ENCODE data around the gene ACTA2. TPM values are rescaled to one million over a fixed set of nuclear protein-coding genes. Genes with fewer than 3 reads are reported as not detected.

Gene ACTA2
- total RNA-seq, 1 donor from 2014 or later = 126 TPM

DNA sequence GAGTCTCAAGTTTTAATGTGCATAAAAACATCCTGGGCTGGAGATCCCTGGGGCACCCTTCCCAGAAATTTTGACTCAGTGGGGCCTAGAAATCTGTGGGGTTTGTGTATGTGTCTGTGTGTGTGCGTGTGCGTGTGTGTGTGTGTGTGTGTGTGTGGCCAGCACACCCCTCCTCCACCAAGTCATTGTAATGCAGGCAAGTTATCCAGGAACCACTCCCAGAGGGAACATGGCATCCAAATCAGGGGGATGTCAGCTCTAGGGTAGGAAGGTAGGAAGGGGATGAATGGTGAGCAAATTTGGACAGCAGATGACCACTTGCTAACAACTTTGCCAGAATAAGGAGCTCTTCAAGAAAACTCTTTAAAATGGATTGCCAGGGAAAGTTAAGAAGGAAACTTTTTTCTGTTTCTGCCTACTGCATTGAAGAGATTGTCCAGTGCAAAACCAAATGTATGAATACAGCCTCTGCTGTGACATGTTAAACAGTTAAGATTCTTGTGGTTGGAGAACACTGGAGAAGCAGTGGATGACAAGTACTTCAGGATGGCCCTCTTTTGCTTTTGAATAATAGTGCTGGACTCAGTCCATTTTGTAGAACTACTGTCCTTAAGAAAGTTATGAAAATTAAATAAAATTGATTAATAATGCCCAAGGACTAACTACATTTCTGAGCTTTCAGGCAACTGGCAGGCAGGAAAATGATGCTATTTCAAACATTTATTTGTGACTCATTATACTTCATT, 60.2 kb downstream of the ACTA2 start:
- Mint-ChIP-seq H3K36me3 (no peaks in the 10 kb centered on the region), H3K4me1 (peaks cover 15% of the 10 kb centered on the region), H3K9me3 (no peaks in the 10 kb centered on the region), H3K4me3 (no peak overlapping the region), H3K27me3 (ENCODE audit: low read depth) (peaks cover 2% of the 10 kb centered on the region), H3K27ac (no peak overlapping the region)
- TF ChIP-seq, protein P1, sequence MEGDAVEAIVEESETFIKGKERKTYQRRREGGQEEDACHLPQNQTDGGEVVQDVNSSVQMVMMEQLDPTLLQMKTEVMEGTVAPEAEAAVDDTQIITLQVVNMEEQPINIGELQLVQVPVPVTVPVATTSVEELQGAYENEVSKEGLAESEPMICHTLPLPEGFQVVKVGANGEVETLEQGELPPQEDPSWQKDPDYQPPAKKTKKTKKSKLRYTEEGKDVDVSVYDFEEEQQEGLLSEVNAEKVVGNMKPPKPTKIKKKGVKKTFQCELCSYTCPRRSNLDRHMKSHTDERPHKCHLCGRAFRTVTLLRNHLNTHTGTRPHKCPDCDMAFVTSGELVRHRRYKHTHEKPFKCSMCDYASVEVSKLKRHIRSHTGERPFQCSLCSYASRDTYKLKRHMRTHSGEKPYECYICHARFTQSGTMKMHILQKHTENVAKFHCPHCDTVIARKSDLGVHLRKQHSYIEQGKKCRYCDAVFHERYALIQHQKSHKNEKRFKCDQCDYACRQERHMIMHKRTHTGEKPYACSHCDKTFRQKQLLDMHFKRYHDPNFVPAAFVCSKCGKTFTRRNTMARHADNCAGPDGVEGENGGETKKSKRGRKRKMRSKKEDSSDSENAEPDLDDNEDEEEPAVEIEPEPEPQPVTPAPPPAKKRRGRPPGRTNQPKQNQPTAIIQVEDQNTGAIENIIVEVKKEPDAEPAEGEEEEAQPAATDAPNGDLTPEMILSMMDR (IDR thresholded peaks at IDR 0.05; ENCODE audit: unreplicated experiment) = no peak
- no peak for DNase-seq (ENCODE audit: low spot score in 2 of 2, unreplicated experiment in 2 of 2)

DNA sequence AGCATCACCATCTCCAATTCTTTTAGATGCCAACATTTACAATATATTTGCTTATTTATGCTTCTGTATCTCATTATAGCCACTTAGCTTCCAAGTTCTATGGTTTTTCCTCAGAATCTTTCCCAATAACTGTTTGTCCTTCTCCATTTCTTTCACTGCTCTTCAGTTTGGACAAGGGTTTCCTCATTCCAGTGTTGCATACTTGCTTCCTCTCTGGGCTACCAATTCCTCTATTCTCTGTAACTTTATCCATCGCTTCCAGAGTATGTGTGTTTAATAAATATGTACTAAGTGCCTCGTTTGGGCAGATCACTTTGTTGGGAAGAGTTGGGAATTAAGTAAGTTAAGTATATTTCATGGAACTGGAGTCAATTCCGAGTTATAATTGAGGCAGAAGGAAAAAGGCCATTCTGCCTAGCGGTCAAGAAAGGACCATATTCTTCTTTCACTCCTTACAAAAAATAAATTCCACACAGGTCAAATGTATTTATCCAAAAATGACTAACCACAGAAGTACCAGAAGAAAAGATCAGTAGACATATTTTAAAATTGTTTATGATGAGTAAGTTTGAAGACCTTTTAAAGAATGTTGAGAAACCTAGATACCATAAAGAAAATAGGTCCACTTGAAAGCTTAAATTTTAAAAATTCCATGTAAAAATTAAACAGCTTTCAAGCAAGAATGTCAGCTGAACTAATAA, 61.7 kb downstream of the ACTA2 start:
- peaks cover 2% of the 10 kb centered on the region for H3K4me1 Mint-ChIP-seq
- TF ChIP-seq, protein P1 (IDR thresholded peaks at IDR 0.05; ENCODE audit: unreplicated experiment) = no peak
- no peaks in the 10 kb centered on the region for H3K36me3 Mint-ChIP-seq
- DNase-seq (ENCODE audit: low spot score in 2 of 2, unreplicated experiment in 2 of 2) = no peak
- H3K27me3 Mint-ChIP-seq (ENCODE audit: low read depth) = peaks cover 2% of the 10 kb centered on the region
- no peak overlapping the region for H3K4me3 Mint-ChIP-seq
- no peak overlapping the region for H3K27ac Mint-ChIP-seq
- H3K9me3 Mint-ChIP-seq = no peaks in the 10 kb centered on the region

DNA sequence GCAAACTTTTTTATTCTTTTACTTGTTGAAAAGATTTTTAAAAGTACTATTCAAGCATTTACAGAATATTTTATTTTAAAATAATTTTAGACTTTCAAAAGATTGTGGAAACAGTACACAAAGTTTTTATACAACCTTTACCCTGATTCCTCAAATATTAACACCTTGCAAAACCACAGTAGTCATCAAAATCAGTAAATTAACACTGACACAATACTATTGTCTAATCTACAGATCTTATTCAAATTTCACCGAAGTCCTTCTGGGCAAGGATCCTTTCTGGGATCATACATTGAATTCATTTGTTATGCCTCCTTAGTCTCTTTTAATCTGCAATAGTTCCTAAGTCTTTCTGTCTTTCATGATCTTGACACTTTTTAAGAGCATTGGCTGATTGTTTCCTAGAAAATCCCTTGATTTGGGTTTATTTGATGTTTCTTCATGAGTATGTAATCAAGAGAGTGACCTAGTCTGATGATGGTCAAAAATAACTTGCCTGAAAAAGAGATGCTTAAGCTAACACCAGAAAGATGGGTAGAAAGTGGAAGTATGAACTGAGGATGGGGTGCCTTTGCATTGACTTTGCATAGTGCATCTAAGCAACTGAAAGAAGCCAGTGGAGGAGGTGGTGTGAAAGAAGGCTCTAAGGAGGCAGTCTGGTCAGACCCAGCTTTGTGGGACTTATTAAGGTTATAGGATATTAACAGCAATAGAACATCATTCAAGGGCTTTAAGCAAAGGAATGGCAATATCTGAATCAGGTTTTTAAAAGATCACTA, 62.8 kb downstream of the ACTA2 start:
- TF ChIP-seq, protein P1 (IDR thresholded peaks at IDR 0.05; ENCODE audit: unreplicated experiment) = no peak
- no peaks in the 10 kb centered on the region for H3K9me3 Mint-ChIP-seq
- no peak overlapping the region for H3K4me3 Mint-ChIP-seq
- H3K36me3 Mint-ChIP-seq = no peaks in the 10 kb centered on the region
- DNase-seq (ENCODE audit: low spot score in 2 of 2, unreplicated experiment in 2 of 2) = no peak
- peaks cover 2% of the 10 kb centered on the region for H3K27me3 Mint-ChIP-seq (ENCODE audit: low read depth)
- no peak overlapping the region for H3K27ac Mint-ChIP-seq
- no peaks in the 10 kb centered on the region for H3K4me1 Mint-ChIP-seq

DNA sequence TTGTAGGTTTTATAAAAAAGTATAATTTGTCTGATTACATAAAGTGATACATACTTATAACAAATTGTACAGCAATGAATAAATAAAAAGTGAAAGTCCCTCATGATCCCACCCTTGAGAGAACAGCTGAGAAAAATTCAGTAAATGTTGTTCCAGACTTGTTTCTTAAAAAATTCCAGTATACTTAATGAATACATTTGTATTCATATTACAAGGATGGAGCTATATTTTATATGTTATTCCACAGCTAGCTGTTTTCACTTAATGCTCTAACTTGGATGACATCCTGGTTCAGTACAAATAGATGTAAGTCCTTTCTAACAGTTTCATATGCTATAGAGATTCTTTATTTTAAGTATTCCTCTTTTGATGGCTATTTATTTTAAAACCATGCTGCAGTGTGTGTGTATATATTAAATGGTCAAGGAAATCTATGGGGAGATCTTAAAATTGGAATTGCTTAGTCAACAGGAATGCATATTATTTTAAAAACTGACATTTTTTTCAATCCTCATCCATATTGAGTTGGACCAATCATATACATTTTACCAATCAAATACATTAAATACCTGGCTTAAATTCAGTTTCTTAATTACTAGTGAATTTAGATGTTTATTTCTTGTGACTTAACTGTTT, 63.6 kb downstream of the ACTA2 start:
- Mint-ChIP-seq H3K27me3 (ENCODE audit: low read depth) (peaks cover 2% of the 10 kb centered on the region), H3K36me3 (no peaks in the 10 kb centered on the region), H3K4me1 (no peaks in the 10 kb centered on the region), H3K9me3 (no peaks in the 10 kb centered on the region), H3K4me3 (no peak overlapping the region), H3K27ac (no peak overlapping the region)
- DNase-seq (ENCODE audit: low spot score in 2 of 2, unreplicated experiment in 2 of 2) = no peak
- TF ChIP-seq, protein P1 (IDR thresholded peaks at IDR 0.05; ENCODE audit: unreplicated experiment) = no peak

DNA sequence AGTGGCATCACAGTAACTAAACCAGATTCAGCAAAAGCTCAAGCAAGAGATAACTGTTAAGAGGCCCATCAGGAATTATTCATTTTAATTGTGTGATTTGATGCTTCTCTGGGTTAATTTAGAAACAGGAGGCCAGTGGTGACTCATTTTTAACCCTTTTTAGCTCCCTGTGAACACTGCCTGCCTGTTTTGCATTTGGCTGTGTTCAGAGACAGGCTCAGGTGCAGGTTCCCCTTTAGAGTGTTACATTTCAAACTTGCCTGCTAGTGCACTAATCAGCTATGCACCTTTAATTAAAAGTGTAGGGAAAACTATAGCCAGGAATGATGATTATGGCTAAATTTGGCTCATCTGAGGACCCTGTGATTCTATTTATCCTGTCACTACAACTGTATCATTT, 66.0 kb downstream of the ACTA2 start:
- no peaks in the 10 kb centered on the region for H3K36me3 Mint-ChIP-seq
- peaks cover 14% of the 10 kb centered on the region for H3K4me1 Mint-ChIP-seq
- H3K27ac Mint-ChIP-seq = no peak overlapping the region

More for the DNA sequence above, 66.0 kb downstream of the ACTA2 start:
- no peak for DNase-seq (ENCODE audit: low spot score in 2 of 2, unreplicated experiment in 2 of 2)
- Mint-ChIP-seq H3K27me3 (ENCODE audit: low read depth) (peaks cover 2% of the 10 kb centered on the region), H3K4me3 (no peak overlapping the region), H3K9me3 (no peaks in the 10 kb centered on the region)
- TF ChIP-seq, protein P1 (IDR thresholded peaks at IDR 0.05; ENCODE audit: unreplicated experiment) = no peak

All from mesothelial cell of epicardium (in vitro differentiated cells).